ENCODE measurements around the gene TRIM2. TPM values are rescaled to one million over a fixed set of nuclear protein-coding genes. Genes with fewer than 3 reads are reported as not detected.

TRIM2 gene
- total RNA-seq, 1 experiment from 2014 or later = 49.6 TPM

- no peaks in the 10 kb centered on the region for H3K4me1 Mint-ChIP-seq (ENCODE audit: low read depth, unreplicated experiment)
These were observed 56.5 kb downstream of the TRIM2 start for GRCh38 chr4:153260553-153261300.

GRCh38 chr4:153261461-153261860 is 57.2 kb downstream of the TRIM2 start:
- H3K27ac Mint-ChIP-seq (ENCODE audit: unreplicated experiment) = no peak overlapping the region

More at GRCh38 chr4:153260553-153261300, 56.5 kb downstream of the TRIM2 start:
- no peak for DNase-seq
- H3K27me3 Mint-ChIP-seq (ENCODE audit: unreplicated experiment) = no peaks in the 10 kb centered on the region
- CTCF ChIA-PET = no interaction called here
- H3K36me3 Mint-ChIP-seq (ENCODE audit: insufficient read depth, unreplicated experiment) = no peaks in the 10 kb centered on the region
- no peak overlapping the region for H3K27ac Mint-ChIP-seq (ENCODE audit: unreplicated experiment)
- TF ChIP-seq CTCF (IDR thresholded peaks at IDR 0.05; ENCODE audit: unreplicated experiment) = no peak
- intact Hi-C loops (cut with micrococcal nuclease; ENCODE audit: unreplicated experiment) = no loop called here
- no peak overlapping the region for H3K4me3 Mint-ChIP-seq (ENCODE audit: low read depth, unreplicated experiment)
- BruUV-seq (replicated peaks) = no TSS peak
- no peaks in the 10 kb centered on the region for H3K9me3 Mint-ChIP-seq (ENCODE audit: low read depth, unreplicated experiment)

GRCh38 chr4:153261914-153262313 is 57.7 kb downstream of the TRIM2 start:
- intact Hi-C loops (cut with micrococcal nuclease; ENCODE audit: unreplicated experiment) = no loop called here
- CTCF ChIA-PET = no interaction called here
- no peak for TF ChIP-seq CTCF (IDR thresholded peaks at IDR 0.05; ENCODE audit: unreplicated experiment)
- Mint-ChIP-seq H3K36me3 (ENCODE audit: insufficient read depth, unreplicated experiment) (no peaks in the 10 kb centered on the region), H3K4me1 (ENCODE audit: low read depth, unreplicated experiment) (no peaks in the 10 kb centered on the region), H3K27ac (ENCODE audit: unreplicated experiment) (no peak overlapping the region), H3K27me3 (ENCODE audit: unreplicated experiment) (no peaks in the 10 kb centered on the region), H3K4me3 (ENCODE audit: low read depth, unreplicated experiment) (no peak overlapping the region), H3K9me3 (ENCODE audit: low read depth, unreplicated experiment) (no peaks in the 10 kb centered on the region)
- DNase-seq = no peak
- no TSS peak for BruUV-seq (replicated peaks)

More at GRCh38 chr4:153261461-153261860, 57.2 kb downstream of the TRIM2 start:
- Mint-ChIP-seq H3K4me3 (ENCODE audit: low read depth, unreplicated experiment) (no peak overlapping the region), H3K9me3 (ENCODE audit: low read depth, unreplicated experiment) (no peaks in the 10 kb centered on the region), H3K27me3 (ENCODE audit: unreplicated experiment) (no peaks in the 10 kb centered on the region), H3K36me3 (ENCODE audit: insufficient read depth, unreplicated experiment) (no peaks in the 10 kb centered on the region), H3K4me1 (ENCODE audit: low read depth, unreplicated experiment) (no peaks in the 10 kb centered on the region)
- TF ChIP-seq CTCF (IDR thresholded peaks at IDR 0.05; ENCODE audit: unreplicated experiment) = no peak
- DNase-seq = no peak
- intact Hi-C loops (cut with micrococcal nuclease; ENCODE audit: unreplicated experiment) = no loop called here
- BruUV-seq (replicated peaks) = no TSS peak
- CTCF ChIA-PET = no interaction called here

- Mint-ChIP-seq H3K4me3 (ENCODE audit: low read depth, unreplicated experiment) (no peak overlapping the region), H3K9me3 (ENCODE audit: low read depth, unreplicated experiment) (no peaks in the 10 kb centered on the region), H3K4me1 (ENCODE audit: low read depth, unreplicated experiment) (peaks cover 19% of the 10 kb centered on the region), H3K27me3 (ENCODE audit: unreplicated experiment) (no peaks in the 10 kb centered on the region), H3K27ac (ENCODE audit: unreplicated experiment) (no peak overlapping the region), H3K36me3 (ENCODE audit: insufficient read depth, unreplicated experiment) (no peaks in the 10 kb centered on the region)
- no peak for TF ChIP-seq CTCF (IDR thresholded peaks at IDR 0.05; ENCODE audit: unreplicated experiment)
- CTCF ChIA-PET = interaction anchor here (0.6 kb wide), 1 partner anchor 14 kb away, joined by 4 read pairs; no protein-coding TSS in a partner anchor
- BruUV-seq (replicated peaks) = no TSS peak
- intact Hi-C loops (cut with micrococcal nuclease; ENCODE audit: unreplicated experiment) = no loop called here
- no peak for DNase-seq
These were observed 61.2 kb downstream of the TRIM2 start for GRCh38 chr4:153265306-153266047.
